GM12892 (cell line): ENCODE results near the gene BMP6. TPM values are rescaled to one million over a fixed set of nuclear protein-coding genes. Genes with fewer than 3 reads are reported as not detected.
A peak's percentile ranks its signal among the peaks of the same experiment; 100 is the strongest.

ENCODE experiments used
- DNase-seq: peaks from one replicate; pipeline ENCODE4 v3.0.0; 2011; ENCODE audit not compliant: insufficient read length
- FAIRE-seq: peaks from 2 replicates; lab custom pipeline; 2011; peaks lifted over from hg19 to GRCh38; lab: Jason Lieb, UNC
- POLR2A ChIP-seq: IDR thresholded peaks from 2 replicates; pipeline ENCODE4 v1.6.1; 2011; ENCODE audit warnings: low read depth, low read length, control low read depth
- POLR2AphosphoS5 ChIP-seq: IDR thresholded peaks from 2 replicates; pipeline ENCODE4 v1.6.1; 2011; ENCODE audit warnings: low read depth, low read length, control low read depth
- TAF1 ChIP-seq: IDR thresholded peaks from 2 replicates; pipeline ENCODE4 v1.6.1; 2011; ENCODE audit warnings: low read depth, mild to moderate bottlenecking, control low read depth, low read length, borderline replicate concordance
- polyA plus RNA-seq: library from polyadenylated mRNA; unstranded; fragments of >200 nt; gene quantifications from one replicate; pipeline ENCODE4 v1.2.1, GENCODE V29; 2012; ENCODE audit warnings: missing spikeins, inconsistent platforms; ENCODE audit not compliant: missing spikeins

BMP6 gene
- polyA plus RNA-seq, result 0.21 TPM

GRCh38 chr6:7725849-7726415, at the start of gene BMP6:
BMP6 (plus strand) TSS chr6:7726099; CDS start chr6:7726956, 857 bp downstream.
- no peak for TF ChIP-seq TAF1
- no peak for TF ChIP-seq POLR2A
- no peak for TF ChIP-seq POLR2AphosphoS5
- FAIRE-seq (peak; percentile 87), DNase-seq (peak; percentile 78)

- TF ChIP-seq POLR2AphosphoS5, result no peak
- no peak for FAIRE-seq
Observed at GRCh38 chr6:7677229-7677628, 48.7 kb upstream of the BMP6 start.

GRCh38 chr6:7680393-7681075, 45.4 kb upstream of the BMP6 start:
- TF ChIP-seq POLR2AphosphoS5, result no peak
- TF ChIP-seq TAF1, result no peak
- no peak for TF ChIP-seq POLR2A
- FAIRE-seq (no peak), DNase-seq (no peak)

More at GRCh38 chr6:7677229-7677628, 48.7 kb upstream of the BMP6 start:
- no peak for DNase-seq

GRCh38 chr6:7681449-7681848, 44.5 kb upstream of the BMP6 start:
- no peak for FAIRE-seq
- no peak for DNase-seq
- no peak for TF ChIP-seq POLR2A
- no peak for TF ChIP-seq TAF1
- no peak for TF ChIP-seq POLR2AphosphoS5

GRCh38 chr6:7684076-7684475, 41.8 kb upstream of the BMP6 start:
- DNase-seq, result no peak
- no peak for FAIRE-seq
- TF ChIP-seq POLR2AphosphoS5 (no peak), TAF1 (no peak), POLR2A (no peak)

- no peak for DNase-seq
- TF ChIP-seq TAF1 (no peak), POLR2A (no peak), POLR2AphosphoS5 (no peak)
- FAIRE-seq, result no peak
Observed at GRCh38 chr6:7684843-7685242, 41.1 kb upstream of the BMP6 start.

- DNase-seq (no peak), FAIRE-seq (no peak)
- TF ChIP-seq TAF1 (no peak), POLR2AphosphoS5 (no peak)
Observed at GRCh38 chr6:7685276-7685675, 40.6 kb upstream of the BMP6 start.

GRCh38 chr6:7687145-7688111, 38.5 kb upstream of the BMP6 start:
- no peak for DNase-seq

GRCh38 chr6:7691021-7691420, 34.9 kb upstream of the BMP6 start:
- DNase-seq (no peak), FAIRE-seq (no peak)
- TF ChIP-seq POLR2AphosphoS5, result no peak

More at GRCh38 chr6:7687145-7688111, 38.5 kb upstream of the BMP6 start:
- TF ChIP-seq POLR2AphosphoS5 (no peak), TAF1 (no peak), POLR2A (no peak)
- no peak for FAIRE-seq

- TF ChIP-seq POLR2AphosphoS5 (no peak), POLR2A (no peak), TAF1 (no peak)
- no peak for FAIRE-seq
- DNase-seq, result no peak
Observed at GRCh38 chr6:7691675-7692452, 34.0 kb upstream of the BMP6 start.

- TF ChIP-seq POLR2A, result no peak
- TF ChIP-seq POLR2AphosphoS5, result no peak
- TF ChIP-seq TAF1, result no peak
- FAIRE-seq (no peak), DNase-seq (no peak)
Observed at GRCh38 chr6:7692453-7692784, 33.5 kb upstream of the BMP6 start.
